ENCODE measurements around the gene LIN28A. TPM values are rescaled to one million over a fixed set of nuclear protein-coding genes. Genes with fewer than 3 reads are reported as not detected.
"Not testable (repeated sequence)": the region's sequence is repeated elsewhere in the genome, so short reads cannot be mapped to it uniquely, and the experiment has no call there.

Gene LIN28A
- total RNA-seq, 4 donors from 2014 or later: not detected

GRCh38 chr1:26372039-26372438 lies 38.6 kb upstream of the LIN28A start:
- Histone ChIP-seq H3K36me3 (no peaks in the 10 kb centered on the region), H3K27ac (no peak overlapping the region), H3K9me3 (no peaks in the 10 kb centered on the region), H3K27me3 (peaks cover 0 to 33% (median 0%) of the 10 kb centered on the region in 4 donors), H3K4me1 (peaks cover 0 to 11% (median 3%) of the 10 kb centered on the region in 3 donors), H3K4me3 (no peak overlapping the region)
- no peak for TF ChIP-seq POLR2A (IDR thresholded peaks at IDR 0.05)
- TF ChIP-seq CTCF (IDR thresholded peaks at IDR 0.05): no peak
- DNase-seq: no peak
- intact Hi-C loops (cut with DNase I): no loop called here
- 43 to 73% methylated on average over 5 of the region's 5 CpGs for WGBS, 2 donors

- Histone ChIP-seq H3K4me1 (peaks cover 0 to 14% (median 3%) of the 10 kb centered on the region in 3 donors), H3K27me3 (peaks cover 0 to 29% (median 0%) of the 10 kb centered on the region in 4 donors)
- intact Hi-C loops (cut with DNase I); H3K27ac ChIP-seq; H3K4me3 ChIP-seq; H3K36me3 ChIP-seq; DNase-seq; H3K9me3 ChIP-seq: not testable (repeated sequence)
- WGBS, 2 donors: 85 to 100% methylated on average over 1 to 2 of the region's 3 CpGs
Observed at GRCh38 chr1:26372611-26373010, 38.0 kb upstream of the LIN28A start, which contains the start of gene ZNF683. ZNF683 (minus strand) TSS chr1:26372750; CDS start chr1:26368571, 4,179 bp downstream.

- Histone ChIP-seq H3K36me3 (no peaks in the 10 kb centered on the region), H3K27me3 (peaks cover 0 to 23% (median 0%) of the 10 kb centered on the region in 4 donors), H3K4me3 (no peak overlapping the region), H3K4me1 (peaks cover 4 to 21% (median 9%) of the 10 kb centered on the region in 3 donors), H3K27ac (no peak overlapping the region), H3K9me3 (no peaks in the 10 kb centered on the region)
- DNase-seq: no peak
- no peak for TF ChIP-seq POLR2A (IDR thresholded peaks at IDR 0.05)
- intact Hi-C loops (cut with DNase I): no loop called here
- WGBS, 2 donors: 80 to 93% methylated on average over 2 to 4 of the region's 4 CpGs
Observed at GRCh38 chr1:26373281-26373680, 37.3 kb upstream of the LIN28A start.

- WGBS, 2 donors: 55 to 60% methylated on average over 2 of the region's 2 CpGs
- TF ChIP-seq POLR2A (IDR thresholded peaks at IDR 0.05) (no peak), CTCF (IDR thresholded peaks at IDR 0.05) (no peak)
- Histone ChIP-seq H3K9me3 (no peaks in the 10 kb centered on the region), H3K36me3 (no peaks in the 10 kb centered on the region), H3K4me3 (no peak overlapping the region), H3K27ac (no peak overlapping the region), H3K27me3 (peaks cover 0 to 18% (median 0%) of the 10 kb centered on the region in 4 donors), H3K4me1 (peaks cover 9 to 26% (median 14%) of the 10 kb centered on the region in 3 donors)
- DNase-seq: no peak
- intact Hi-C loops (cut with DNase I): no loop called here
Observed at GRCh38 chr1:26373789-26374188, 36.8 kb upstream of the LIN28A start.

- H3K36me3 ChIP-seq; H3K9me3 ChIP-seq; H3K27ac ChIP-seq; intact Hi-C loops (cut with DNase I); DNase-seq; H3K4me3 ChIP-seq: not testable (repeated sequence)
- 41 to 90% methylated on average over 1 to 2 of the region's 2 CpGs for WGBS, 2 donors
- Histone ChIP-seq H3K27me3 (peaks cover 0 to 12% (median 0%) of the 10 kb centered on the region in 4 donors), H3K4me1 (peaks cover 10 to 27% (median 14%) of the 10 kb centered on the region in 3 donors)
Observed at GRCh38 chr1:26374361-26374760, 36.3 kb upstream of the LIN28A start.

GRCh38 chr1:26375081-26375480 lies 35.5 kb upstream of the LIN28A start:
- TF ChIP-seq POLR2A (IDR thresholded peaks at IDR 0.05) (no peak), CTCF (IDR thresholded peaks at IDR 0.05) (no peak)
- Histone ChIP-seq H3K4me1 (peaks cover 10 to 27% (median 14%) of the 10 kb centered on the region in 3 donors), H3K27ac (no peak overlapping the region), H3K4me3 (no peak overlapping the region), H3K27me3 (peaks cover 0 to 5% (median 0%) of the 10 kb centered on the region in 4 donors), H3K9me3 (no peaks in the 10 kb centered on the region), H3K36me3 (no peaks in the 10 kb centered on the region)
- intact Hi-C loops (cut with DNase I): no loop called here
- 59 to 67% methylated on average over 6 of the region's 6 CpGs for WGBS, 2 donors
- no peak for DNase-seq

GRCh38 chr1:26376050-26376449 lies 34.6 kb upstream of the LIN28A start:
- Histone ChIP-seq H3K9me3 (no peaks in the 10 kb centered on the region), H3K4me1 (peaks cover 10 to 27% (median 14%) of the 10 kb centered on the region in 3 donors), H3K27me3 (no peaks in the 10 kb centered on the region), H3K36me3 (no peaks in the 10 kb centered on the region), H3K4me3 (no peak overlapping the region), H3K27ac (no peak overlapping the region)
- intact Hi-C loops (cut with DNase I): no loop called here
- no peak for TF ChIP-seq CTCF (IDR thresholded peaks at IDR 0.05)
- TF ChIP-seq POLR2A (IDR thresholded peaks at IDR 0.05): no peak
- WGBS, 2 donors: 90 to 96% methylated on average over 4 of the region's 4 CpGs
- no peak for DNase-seq
